GM12878 (cell line): Measurements from ENCODE around the gene COBLL1.

Experiments used
- TAF1 ChIP-seq: IDR thresholded peaks from 2 replicates; pipeline ENCODE4 v1.6.1; 2011; ENCODE audit warnings: mild to moderate bottlenecking, low read depth, low read length, borderline replicate concordance
- TF ChIP-seq, protein P1 (sequence below): IDR thresholded peaks from 2 replicates; pipeline ENCODE4 v1.6.1; 2011; ENCODE audit warnings: low read depth, mild to moderate bottlenecking, low read length, moderate library complexity, borderline replicate concordance; ENCODE audit errors: extremely low read depth

DNA sequence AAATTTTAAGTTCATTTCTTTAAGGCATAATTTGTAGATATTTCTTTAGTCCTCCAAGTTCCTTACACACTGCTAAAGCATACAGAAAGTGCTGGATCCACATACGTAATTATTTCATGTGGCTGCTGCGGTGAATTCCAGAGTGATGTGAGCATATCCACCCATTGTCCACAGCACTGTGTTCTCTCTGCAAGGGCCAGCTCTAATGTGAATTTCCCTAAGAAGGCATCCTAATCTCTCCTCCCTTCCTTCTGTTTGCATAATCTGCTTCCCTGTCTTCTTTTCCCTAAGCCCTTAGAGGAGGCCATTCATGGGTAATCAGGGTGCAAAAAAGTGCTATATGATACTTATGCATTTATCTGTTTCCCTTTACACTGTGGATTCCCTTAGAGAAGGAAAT, 57.2 kb downstream of the COBLL1 start:
- TF ChIP-seq, protein P1, sequence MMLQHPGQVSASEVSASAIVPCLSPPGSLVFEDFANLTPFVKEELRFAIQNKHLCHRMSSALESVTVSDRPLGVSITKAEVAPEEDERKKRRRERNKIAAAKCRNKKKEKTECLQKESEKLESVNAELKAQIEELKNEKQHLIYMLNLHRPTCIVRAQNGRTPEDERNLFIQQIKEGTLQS = no peak
- TF ChIP-seq TAF1 = no peak
